Subcutaneous abdominal adipose tissue (tissue), 5 donors: ENCODE data around the gene L3MBTL3.
"Not testable (repeated sequence)": the region's sequence is repeated elsewhere in the genome, so short reads cannot be mapped to it uniquely, and the experiment has no call there.

Experiments used
- H3K27ac ChIP-seq: one replicate; pipeline ENCODE4 v1.7.0; 2013; ENCODE audit warnings: low read depth, mild to moderate bottlenecking, inconsistent platforms, low read length, moderate library complexity
- H3K27me3 ChIP-seq, 5 donors: one replicate each; pipeline ENCODE4 v1.7.0; 2013; ENCODE audit warnings: low read length in 5 of 5, inconsistent platforms in 1 of 5; ENCODE audit not compliant: control insufficient read depth in 5 of 5, insufficient read depth in 4 of 5
- H3K36me3 ChIP-seq, 5 donors: one replicate each; pipeline ENCODE4 v1.7.0; 2013; ENCODE audit warnings: low read length in 5 of 5; ENCODE audit not compliant: control insufficient read depth in 5 of 5, insufficient read depth in 5 of 5
- H3K4me1 ChIP-seq, 5 donors: one replicate each; pipeline ENCODE4 v1.7.0; 2013; ENCODE audit warnings: low read length in 5 of 5, mild to moderate bottlenecking in 3 of 5, moderate library complexity in 1 of 5; ENCODE audit not compliant: control insufficient read depth in 5 of 5, insufficient read depth in 5 of 5
- H3K4me3 ChIP-seq, 5 donors: one replicate each; pipeline ENCODE4 v1.7.0; 2013; ENCODE audit warnings: low read length in 5 of 5, low read depth in 1 of 5
- H3K9ac ChIP-seq, 5 donors: one replicate each; pipeline ENCODE4 v1.7.0; 2013; ENCODE audit warnings: low read length in 5 of 5, mild to moderate bottlenecking in 4 of 5, moderate library complexity in 3 of 5
- H3K9me3 ChIP-seq, 5 donors: one replicate each; pipeline ENCODE4 v1.7.0; 2013; ENCODE audit warnings: low read length in 5 of 5; ENCODE audit not compliant: control insufficient read depth in 5 of 5
- donor health status: healthy.
- donor health status: healthy.
- donor health status: healthy.
- donor health status: healthy.
- donor health status: healthy.

Gene L3MBTL3

GRCh38 chr6:130147111-130147510, 128.7 kb downstream of the L3MBTL3 start:
- Histone ChIP-seq H3K9ac (no peak overlapping the region), H3K27ac (no peak overlapping the region), H3K27me3 (no peaks in the 10 kb centered on the region), H3K36me3 (peaks cover 0 to 5% (median 0%) of the 10 kb centered on the region in 5 donors), H3K9me3 (peaks cover 0 to 3% (median 0%) of the 10 kb centered on the region in 5 donors), H3K4me1 (no peaks in the 10 kb centered on the region), H3K4me3 (no peak overlapping the region)

GRCh38 chr6:130148181-130148580, 129.8 kb downstream of the L3MBTL3 start:
- H3K36me3 ChIP-seq = peaks cover 0 to 5% (median 0%) of the 10 kb centered on the region in 5 donors
- no peaks in the 10 kb centered on the region for H3K4me1 ChIP-seq
- peaks cover 0 to 3% (median 0%) of the 10 kb centered on the region in 5 donors for H3K9me3 ChIP-seq
- H3K27me3 ChIP-seq = no peaks in the 10 kb centered on the region
- H3K4me3 ChIP-seq = no peak overlapping the region
- H3K9ac ChIP-seq = no peak overlapping the region
- no peak overlapping the region for H3K27ac ChIP-seq

GRCh38 chr6:130149016-130149415, 130.6 kb downstream of the L3MBTL3 start:
- not testable (repeated sequence) for H3K27ac ChIP-seq, H3K9me3 ChIP-seq, H3K4me1 ChIP-seq, H3K9ac ChIP-seq, H3K4me3 ChIP-seq, H3K27me3 ChIP-seq, H3K36me3 ChIP-seq

- Histone ChIP-seq H3K4me1 (no peaks in the 10 kb centered on the region), H3K36me3 (no peaks in the 10 kb centered on the region), H3K9ac (no peak overlapping the region), H3K27me3 (no peaks in the 10 kb centered on the region), H3K4me3 (no peak overlapping the region), H3K9me3 (peaks cover 0 to 3% (median 0%) of the 10 kb centered on the region in 5 donors), H3K27ac (no peak overlapping the region)
These were observed 132.5 kb downstream of the L3MBTL3 start for GRCh38 chr6:130150906-130151305.

GRCh38 chr6:130152908-130153510, 134.6 kb downstream of the L3MBTL3 start:
- H3K9ac ChIP-seq = no peak overlapping the region
- no peak overlapping the region for H3K27ac ChIP-seq
- H3K27me3 ChIP-seq = no peaks in the 10 kb centered on the region
- H3K36me3 ChIP-seq = no peaks in the 10 kb centered on the region
- H3K4me3 ChIP-seq = no peak overlapping the region
- H3K4me1 ChIP-seq = no peaks in the 10 kb centered on the region
- peaks cover 0 to 3% (median 0%) of the 10 kb centered on the region in 5 donors for H3K9me3 ChIP-seq

GRCh38 chr6:130156908-130157307, 138.5 kb downstream of the L3MBTL3 start:
- no peak overlapping the region for H3K4me3 ChIP-seq
- H3K9me3 ChIP-seq = peaks cover 0 to 9% (median 0%) of the 10 kb centered on the region in 5 donors
- no peaks in the 10 kb centered on the region for H3K36me3 ChIP-seq
- H3K4me1 ChIP-seq = no peaks in the 10 kb centered on the region
- H3K27me3 ChIP-seq = no peaks in the 10 kb centered on the region
- H3K9ac ChIP-seq = no peak overlapping the region
- H3K27ac ChIP-seq = no peak overlapping the region

GRCh38 chr6:130158056-130158455, 139.7 kb downstream of the L3MBTL3 start:
- H3K4me1 ChIP-seq = no peaks in the 10 kb centered on the region

GRCh38 chr6:130158548-130158947, 140.2 kb downstream of the L3MBTL3 start:
- Histone ChIP-seq H3K9me3 (peaks cover 0 to 9% (median 0%) of the 10 kb centered on the region in 5 donors), H3K9ac (no peak overlapping the region), H3K4me3 (no peak overlapping the region), H3K36me3 (no peaks in the 10 kb centered on the region), H3K27me3 (no peaks in the 10 kb centered on the region), H3K4me1 (no peaks in the 10 kb centered on the region), H3K27ac (no peak overlapping the region)

More at GRCh38 chr6:130158056-130158455, 139.7 kb downstream of the L3MBTL3 start:
- Histone ChIP-seq H3K9me3 (peaks cover 0 to 9% (median 0%) of the 10 kb centered on the region in 5 donors), H3K9ac (no peak overlapping the region), H3K27me3 (no peaks in the 10 kb centered on the region), H3K4me3 (no peak overlapping the region), H3K36me3 (no peaks in the 10 kb centered on the region), H3K27ac (no peak overlapping the region)

- H3K36me3 ChIP-seq = no peaks in the 10 kb centered on the region
- no peak overlapping the region for H3K27ac ChIP-seq
- no peak overlapping the region for H3K4me3 ChIP-seq
- no peaks in the 10 kb centered on the region for H3K27me3 ChIP-seq
- peaks cover 0 to 9% (median 0%) of the 10 kb centered on the region in 5 donors for H3K9me3 ChIP-seq
- H3K9ac ChIP-seq = no peak overlapping the region
- H3K4me1 ChIP-seq = no peaks in the 10 kb centered on the region
These were observed 141.6 kb downstream of the L3MBTL3 start for GRCh38 chr6:130159956-130160355.

GRCh38 chr6:130161683-130162404, 143.5 kb downstream of the L3MBTL3 start:
- Histone ChIP-seq H3K9ac (no peak overlapping the region), H3K4me1 (no peaks in the 10 kb centered on the region), H3K9me3 (peaks cover 0 to 9% (median 0%) of the 10 kb centered on the region in 5 donors), H3K36me3 (no peaks in the 10 kb centered on the region), H3K27me3 (no peaks in the 10 kb centered on the region), H3K27ac (no peak overlapping the region), H3K4me3 (no peak overlapping the region)
